ENCODE measurements around the gene ITGB4.

DNA sequence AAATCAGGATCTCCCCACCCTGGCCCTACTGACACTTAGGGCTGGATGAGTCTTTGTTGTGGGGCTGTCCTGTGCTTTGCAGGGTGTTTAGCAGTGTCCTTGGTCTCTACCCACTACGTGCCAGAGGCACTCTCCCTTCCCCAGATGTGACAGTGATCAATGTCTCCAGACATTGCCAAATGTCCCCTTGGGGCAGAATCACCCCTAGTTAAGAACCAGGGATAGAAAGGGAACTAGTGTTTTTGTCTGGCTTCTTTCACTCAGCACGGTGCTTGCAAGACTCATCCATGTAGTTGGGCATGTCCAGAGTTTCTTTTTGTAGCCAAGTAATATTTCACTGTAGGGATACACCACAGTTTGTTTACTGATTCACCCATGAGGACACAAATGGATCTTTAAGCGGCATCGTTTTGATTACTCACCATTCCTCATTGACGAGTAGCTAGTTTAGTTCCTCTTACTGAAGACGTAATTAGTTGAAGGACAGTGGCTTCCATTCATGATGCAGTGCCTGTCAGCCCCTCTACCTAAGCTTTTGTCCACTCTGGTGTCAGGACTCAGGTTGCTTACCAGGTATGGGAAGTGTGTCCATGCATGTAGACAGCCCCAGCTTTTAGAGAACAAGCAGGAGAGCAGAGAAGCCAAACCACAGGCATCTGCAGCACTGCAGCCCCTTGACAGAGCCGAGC, 26.0 kb upstream of the ITGB4 start:
- TF ChIP-seq MAZ (IDR thresholded peaks at IDR 0.05; ENCODE audit: borderline replicate concordance, low read depth, low read length) (no peak), POLR2A (IDR thresholded peaks at IDR 0.05; ENCODE audit: low read length) (no peak), EP300 (IDR thresholded peaks at IDR 0.05) (no peak), CTCF (IDR thresholded peaks at IDR 0.05) (no peak), ZFP36 (IDR thresholded peaks at IDR 0.05; ENCODE audit: borderline replicate concordance, partially characterized antibody) (no peak), CHD2 (IDR thresholded peaks at IDR 0.05; ENCODE audit: low read length, partially characterized antibody) (no peak), ESRRA (IDR thresholded peaks at IDR 0.05; ENCODE audit: borderline replicate concordance, low read length) (no peak)
